ENCODE results near the gene MUC5B. TPM values are rescaled to one million over a fixed set of nuclear protein-coding genes. Genes with fewer than 3 reads are reported as not detected.

Gene MUC5B
- total RNA-seq, 1 donor from 2014 or later: 1.2 TPM

GRCh38 chr11:1297011-1297575, 74.2 kb downstream of the MUC5B start:
- no peak for DNase-seq (ENCODE audit: low spot score)

GRCh38 chr11:1297576-1298473, 75.0 kb downstream of the MUC5B start:
- no peak for DNase-seq (ENCODE audit: low spot score)

- peak; percentile 92 for DNase-seq (ENCODE audit: low spot score)
These were observed 76.0 kb downstream of the MUC5B start for GRCh38 chr11:1298695-1299492.

- DNase-seq (ENCODE audit: low spot score): no peak
These were observed 76.8 kb downstream of the MUC5B start for GRCh38 chr11:1299621-1300020.

GRCh38 chr11:1300121-1300520, 77.3 kb downstream of the MUC5B start:
- no peak for DNase-seq (ENCODE audit: low spot score)

- no peak for DNase-seq (ENCODE audit: low spot score)
These were observed 77.8 kb downstream of the MUC5B start for GRCh38 chr11:1300569-1301187.

GRCh38 chr11:1301220-1302000, 78.5 kb downstream of the MUC5B start:
- DNase-seq (ENCODE audit: low spot score): no peak

GRCh38 chr11:1302041-1302460, 79.2 kb downstream of the MUC5B start:
- DNase-seq (ENCODE audit: low spot score): no peak

- DNase-seq (ENCODE audit: low spot score): no peak
These were observed 79.7 kb downstream of the MUC5B start for GRCh38 chr11:1302461-1303125.

GRCh38 chr11:1303126-1303821, 80.4 kb downstream of the MUC5B start:
- no peak for DNase-seq (ENCODE audit: low spot score)

- DNase-seq (ENCODE audit: low spot score): no peak
These were observed 81.1 kb downstream of the MUC5B start for GRCh38 chr11:1303973-1304372.

GRCh38 chr11:1304380-1304779, 81.5 kb downstream of the MUC5B start:
- DNase-seq (ENCODE audit: low spot score): no peak

GRCh38 chr11:1305063-1305495, 82.2 kb downstream of the MUC5B start:
- DNase-seq (ENCODE audit: low spot score): no peak

GRCh38 chr11:1305501-1306056, 82.7 kb downstream of the MUC5B start:
- DNase-seq (ENCODE audit: low spot score): no peak

GRCh38 chr11:1306186-1307162, 83.6 kb downstream of the MUC5B start:
- no peak for DNase-seq (ENCODE audit: low spot score)

GRCh38 chr11:1307163-1307870, 84.5 kb downstream of the MUC5B start:
- peak; percentile 42 for DNase-seq (ENCODE audit: low spot score)

GRCh38 chr11:1307998-1308742, 85.3 kb downstream of the MUC5B start:
- DNase-seq (ENCODE audit: low spot score): no peak

Measured in umbilical cord (tissue), 2 donors.